WTC11 (cell line): ENCODE measurements around the gene GGN.

Experiments
- ATF2 ChIP-seq: sonication (generic); formaldehyde crosslinking; IDR thresholded peaks from 2 replicates; pipeline ENCODE4 v1.8.1; 2022; ENCODE audit warnings: low read depth, missing genetic modification reagents, borderline replicate concordance
- CREB1 ChIP-seq: sonication (generic); formaldehyde crosslinking; IDR thresholded peaks from 2 replicates; pipeline ENCODE4 v1.8.0; 2023; ENCODE audit warnings: mild to moderate bottlenecking, missing genetic modification reagents
- CTCF ChIP-seq: fragments of 200-600 bp; IDR thresholded peaks from 2 replicates; pipeline ENCODE4 v1.8.0; 2022; ENCODE audit warnings: antibody characterized with exemption
- ESRRA ChIP-seq: sonication (generic); formaldehyde crosslinking; IDR thresholded peaks from 2 replicates; pipeline ENCODE4 v1.8.1; 2022; ENCODE audit warnings: mild to moderate bottlenecking, missing genetic modification reagents, borderline replicate concordance
- ETV6 ChIP-seq: sonication (generic); formaldehyde crosslinking; IDR thresholded peaks from 2 replicates; pipeline ENCODE4 v1.8.1; 2022; ENCODE audit warnings: mild to moderate bottlenecking, missing genetic modification reagents
- IRF2 ChIP-seq: sonication (generic); formaldehyde crosslinking; IDR thresholded peaks from 2 replicates; pipeline ENCODE4 v1.8.0; 2022; ENCODE audit warnings: low read depth, missing genetic modification reagents, borderline replicate concordance
- MXD4 ChIP-seq: fragments of 250-450 bp; sonication (Bioruptor Pico); IDR thresholded peaks from 2 replicates; pipeline ENCODE4 v1.8.0; 2021; ENCODE audit warnings: mild to moderate bottlenecking, moderate library complexity, borderline replicate concordance
- NFE2L1 ChIP-seq: sonication (generic); formaldehyde crosslinking; IDR thresholded peaks from 2 replicates; pipeline ENCODE4 v1.8.1; 2023; ENCODE audit warnings: missing genetic modification reagents
- RORB ChIP-seq: fragments of 250-450 bp; sonication (Bioruptor Pico); IDR thresholded peaks from 2 replicates; pipeline ENCODE4 v1.9.0; 2021; ENCODE audit warnings: mild to moderate bottlenecking
- SP1 ChIP-seq: sonication (generic); formaldehyde crosslinking; conservative IDR thresholded peaks from 2 replicates; pipeline ENCODE4 v1.8.1; 2022; ENCODE audit warnings: missing genetic modification reagents
- TP53 ChIP-seq: sonication (generic); formaldehyde crosslinking; IDR thresholded peaks from 2 replicates; pipeline ENCODE4 v1.8.1; 2023; ENCODE audit warnings: mild to moderate bottlenecking, missing genetic modification reagents
- ZNF281 ChIP-seq: sonication (generic); formaldehyde crosslinking; IDR thresholded peaks from 2 replicates; pipeline ENCODE4 v1.8.0; 2023; ENCODE audit warnings: mild to moderate bottlenecking, missing genetic modification reagents
- ZNF423 ChIP-seq: fragments of 250-450 bp; sonication (Bioruptor Pico); IDR thresholded peaks from 2 replicates; pipeline ENCODE4 v2.1.2; 2022; ENCODE audit warnings: mild to moderate bottlenecking, moderate library complexity

GRCh38 chr19:38360351-38360750, 27.5 kb downstream of the GGN start:
- no peak for TF ChIP-seq CTCF
- no peak for TF ChIP-seq MXD4 (CRISPR knock-in tag)
- no peak for TF ChIP-seq TP53
- no peak for TF ChIP-seq ETV6
- no peak for TF ChIP-seq NFE2L1 (CRISPR knock-in tag)
- no peak for TF ChIP-seq ZNF281 (CRISPR knock-in tag)
- no peak for TF ChIP-seq RORB (CRISPR knock-in tag)
- TF ChIP-seq ATF2 (CRISPR knock-in tag), result no peak
- no peak for TF ChIP-seq IRF2 (CRISPR knock-in tag)
- no peak for TF ChIP-seq ZNF423 (CRISPR knock-in tag)
- TF ChIP-seq CREB1 (CRISPR knock-in tag), result no peak
- no peak for TF ChIP-seq ESRRA (CRISPR knock-in tag)
- TF ChIP-seq SP1 (CRISPR knock-in tag), result no peak
